Panc1 (cell line): Measurements from ENCODE around the gene ACOXL. TPM values are rescaled to one million over a fixed set of nuclear protein-coding genes. Genes with fewer than 3 reads are reported as not detected.

Experiments used
- ATAC-seq: fragments of 200-7000 bp; cut with Tn5 transposase; 2 replicates; pipeline ENCODE4 v1.9.1; 2020; ENCODE audit warnings: mild to moderate bottlenecking, moderate library complexity
- BruUV-seq: library from RNA; stranded (reverse); fragments of 400-500 nt; replicated peaks from 2 replicates; lab custom pipeline; 2021; lab: Mats Ljungman, UMichigan
- CTCF ChIA-PET: fragments of 300-600 bp; sonication (Branson Sonifier 250); formaldehyde crosslinking; loops from one replicate; lab custom pipeline; 2022; ENCODE audit warnings: antibody characterized with exemption; lab: Charles Lee
- POLR2A ChIA-PET: fragments of 300-600 bp; sonication (Branson Sonifier 250); formaldehyde crosslinking; loops from one replicate; lab custom pipeline; 2022; ENCODE audit warnings: antibody characterized with exemption; lab: Charles Lee
- DNase-seq: peaks from one replicate; pipeline ENCODE4 v3.0.0-alpha.2; 2010; ENCODE audit warnings: low read depth, low spot score
- H3K27ac ChIP-seq: 2 replicates; pipeline ENCODE4 v1.5.1; 2011; ENCODE audit warnings: mild to moderate bottlenecking, low read length, inconsistent platforms
- H3K27me3 ChIP-seq: fragments of 200-500 bp; sonication (Bioruptor generic); 2 replicates; pipeline ENCODE4 v1.6.0; 2014; ENCODE audit warnings: low read length, inconsistent platforms; ENCODE audit not compliant: control insufficient read depth, insufficient read depth
- H3K36me3 ChIP-seq: fragments of 200-500 bp; sonication (Bioruptor generic); 2 replicates; pipeline ENCODE4 v1.5.1; 2014; ENCODE audit warnings: inconsistent platforms, mild to moderate bottlenecking, low read length, moderate library complexity; ENCODE audit not compliant: control insufficient read depth, insufficient read depth
- H3K4me1 ChIP-seq: 2 replicates; pipeline ENCODE4 v1.5.1; 2011; ENCODE audit warnings: inconsistent platforms, mild to moderate bottlenecking, low read length, moderate library complexity; ENCODE audit not compliant: control insufficient read depth, insufficient read depth
- H3K4me3 ChIP-seq, 2 experiments: 2 replicates each; pipeline ENCODE4 v1.5.1; 2011 to 2012; ENCODE audit warnings: low read depth in 2 of 2, low read length in 2 of 2, mild to moderate bottlenecking in 2 of 2, inconsistent platforms in 1 of 2, moderate library complexity in 1 of 2
- H3K9me3 ChIP-seq: fragments of 200-500 bp; sonication (Bioruptor generic); 2 replicates; pipeline ENCODE4 v1.5.1; 2014; ENCODE audit warnings: low read depth, mild to moderate bottlenecking, inconsistent platforms, low read length, moderate library complexity; ENCODE audit not compliant: control insufficient read depth, insufficient read depth
- CTCF ChIP-seq: fragments of 450-650 bp; IDR thresholded peaks from 2 replicates; pipeline ENCODE4 v1.5.1; 2017; ENCODE audit warnings: mild to moderate bottlenecking
- POLR2AphosphoS5 ChIP-seq: IDR thresholded peaks from 2 replicates; pipeline ENCODE4 v1.6.1; 2012; ENCODE audit warnings: mild to moderate bottlenecking, low read depth, low read length, moderate library complexity
- REST ChIP-seq, 2 experiments: IDR thresholded peaks; 2 replicates each; pipeline ENCODE4 v1.6.1; 2011 to 2012; ENCODE audit warnings: low read depth in 2 of 2, control low read depth in 1 of 2, low read length in 1 of 2, mild to moderate bottlenecking in 1 of 2, moderate library complexity in 1 of 2; ENCODE audit not compliant: insufficient read depth in 1 of 2
- SIN3A ChIP-seq: IDR thresholded peaks from 2 replicates; pipeline ENCODE4 v1.6.1; 2012; ENCODE audit warnings: low read depth, mild to moderate bottlenecking, low read length, moderate library complexity, borderline replicate concordance; ENCODE audit not compliant: insufficient read depth
- TCF7L2 ChIP-seq: IDR thresholded peaks from 2 replicates; pipeline ENCODE4 v1.6.1; 2011; ENCODE audit warnings: mild to moderate bottlenecking, low read depth, low read length, inconsistent platforms
- in situ Hi-C: cut with HindIII; loops from 2 replicates; pipeline ENCODE4 v1.10.0; 2016; ENCODE audit warnings: low sequenced_read_pairs, low pct_unique_long_range_greater_than_20kb
- intact Hi-C: fragments of 100-400 bp; cut with micrococcal nuclease; formaldehyde crosslinking; loops from one replicate; pipeline ENCODE4 v1.10.0; 2022; ENCODE audit not compliant: unreplicated experiment
- total RNA-seq: library from RNA; stranded (reverse); gene quantifications from one replicate; pipeline ENCODE4 v1.2.1, GENCODE V29; 2021; ENCODE audit not compliant: unreplicated experiment

Gene ACOXL
- total RNA-seq, 1 experiment from 2014 or later, result 4.9 TPM

- Histone ChIP-seq H3K27ac (no peak overlapping the region), H3K4me1 (no peaks in the 10 kb centered on the region), H3K27me3 (no peaks in the 10 kb centered on the region), H3K9me3 (no peaks in the 10 kb centered on the region), H3K4me3 (no peak overlapping the region), H3K36me3 (no peaks in the 10 kb centered on the region)
- in situ Hi-C loops (no loop called here), intact Hi-C loops (no loop called here)
- no peak for DNase-seq
- no peak for TF ChIP-seq POLR2AphosphoS5
- TF ChIP-seq SIN3A, result no peak
- ChIA-PET POLR2A (no interaction called here), CTCF (no interaction called here)
- ATAC-seq, result no peak
- no TSS peak for BruUV-seq
Measured at GRCh38 chr2:111058264-111058663, 325.9 kb downstream of the ACOXL start.

- TF ChIP-seq SIN3A (no peak), REST (IDR thresholded peaks at IDR 0.05; ENCODE audit: insufficient read depth in 1 of 2, low read depth in 2 of 2, low read length in 1 of 2) (no peak), TCF7L2 (no peak), CTCF (no peak), POLR2AphosphoS5 (no peak)
- in situ Hi-C loops, result no loop called here
- no peaks in the 10 kb centered on the region for H3K4me1 ChIP-seq
- H3K27me3 ChIP-seq, result no peaks in the 10 kb centered on the region
- H3K9me3 ChIP-seq, result no peaks in the 10 kb centered on the region
- ATAC-seq (no peak), DNase-seq (no peak)
- H3K4me3 ChIP-seq, result no peak overlapping the region
- no TSS peak for BruUV-seq
- H3K36me3 ChIP-seq, result no peaks in the 10 kb centered on the region
- intact Hi-C loops, result no loop called here
- H3K27ac ChIP-seq, result no peak overlapping the region
- CTCF ChIA-PET, result no interaction called here
- POLR2A ChIA-PET, result no interaction called here
Measured at GRCh38 chr2:111061191-111061590, 328.8 kb downstream of the ACOXL start.

GRCh38 chr2:111062417-111062816 lies 330.0 kb downstream of the ACOXL start:
- intact Hi-C loops (no loop called here), in situ Hi-C loops (no loop called here)
- no peaks in the 10 kb centered on the region for H3K9me3 ChIP-seq
- DNase-seq (no peak), ATAC-seq (no peak)
- H3K4me3 ChIP-seq, result no peak overlapping the region
- no peak for TF ChIP-seq CTCF
- TF ChIP-seq SIN3A, result no peak
- no peak for TF ChIP-seq TCF7L2
- TF ChIP-seq POLR2AphosphoS5, result no peak
- TF ChIP-seq REST (IDR thresholded peaks at IDR 0.05; ENCODE audit: insufficient read depth in 1 of 2, low read depth in 2 of 2, low read length in 1 of 2), result no peak
- ChIA-PET POLR2A (no interaction called here), CTCF (interaction anchor here (0.6 kb wide), 1 partner anchor 9 kb away, joined by 3 read pairs; no protein-coding TSS in a partner anchor)
- no peak overlapping the region for H3K27ac ChIP-seq
- H3K36me3 ChIP-seq, result no peaks in the 10 kb centered on the region
- no peaks in the 10 kb centered on the region for H3K27me3 ChIP-seq
- no TSS peak for BruUV-seq
- H3K4me1 ChIP-seq, result no peaks in the 10 kb centered on the region
